HepG2 (cell line): ENCODE measurements around the gene NT5DC4. TPM values are rescaled to one million over a fixed set of nuclear protein-coding genes. Genes with fewer than 3 reads are reported as not detected.
A peak's percentile ranks its signal among the peaks of the same experiment; 100 is the strongest.

Experiments
- CERS6 ChIP-seq: sonication (generic); formaldehyde crosslinking; IDR thresholded peaks from 2 replicates; pipeline ENCODE4 v1.5.0; 2020; ENCODE audit warnings: missing genetic modification reagents
- DZIP1 ChIP-seq: sonication (generic); formaldehyde crosslinking; IDR thresholded peaks from 2 replicates; pipeline ENCODE4 v1.5.0; 2020; ENCODE audit warnings: mild to moderate bottlenecking, missing genetic modification reagents
- GATAD2A ChIP-seq: IDR thresholded peaks from 2 replicates; pipeline ENCODE4 v1.6.1; 2016
- HIVEP1 ChIP-seq: sonication (generic); formaldehyde crosslinking; IDR thresholded peaks from 2 replicates; pipeline ENCODE4 v1.4.0; 2020; ENCODE audit warnings: mild to moderate bottlenecking, missing genetic modification reagents
- HNF4A ChIP-seq: sonication (generic); formaldehyde crosslinking; IDR thresholded peaks from 2 replicates; pipeline ENCODE4 v1.4.0; 2020; ENCODE audit warnings: missing genetic modification reagents
- KDM6A ChIP-seq: IDR thresholded peaks from 2 replicates; pipeline ENCODE4 v1.6.1; 2016; ENCODE audit warnings: low read depth
- MED8 ChIP-seq: sonication (generic); formaldehyde crosslinking; IDR thresholded peaks from 2 replicates; pipeline ENCODE4 v1.8.1; 2023; ENCODE audit warnings: mild to moderate bottlenecking, missing genetic modification reagents; ENCODE audit not compliant: insufficient replicate concordance
- MTA1 ChIP-seq: sonication (generic); formaldehyde crosslinking; IDR thresholded peaks from 2 replicates; pipeline ENCODE4 v1.4.0; 2020; ENCODE audit warnings: missing genetic modification reagents, mild to moderate bottlenecking, borderline replicate concordance
- MXI1 ChIP-seq: IDR thresholded peaks from 3 replicates; pipeline ENCODE4 v1.6.1; 2012; ENCODE audit warnings: low read depth, low read length, inconsistent platforms, borderline replicate concordance
- NRL ChIP-seq: sonication (generic); formaldehyde crosslinking; IDR thresholded peaks from 2 replicates; pipeline ENCODE4 v1.5.0; 2020; ENCODE audit warnings: missing genetic modification reagents, mild to moderate bottlenecking, moderate library complexity, borderline replicate concordance
- PRPF4 ChIP-seq: fragments of 200-400 bp; formaldehyde crosslinking; IDR thresholded peaks from 2 replicates; pipeline ENCODE4 v1.6.1; 2016; ENCODE audit warnings: low read length, low read depth; ENCODE audit not compliant: poor library complexity, severe bottlenecking
- REPIN1 ChIP-seq: sonication (generic); formaldehyde crosslinking; IDR thresholded peaks from 2 replicates; pipeline ENCODE4 v1.8.0; 2022; ENCODE audit warnings: missing genetic modification reagents, low read depth, mild to moderate bottlenecking, borderline replicate concordance
- RERE ChIP-seq: IDR thresholded peaks from 2 replicates; pipeline ENCODE4 v1.6.1; 2016; ENCODE audit warnings: low read depth, missing genetic modification reagents, missing compliant biosample characterization
- TBP ChIP-seq: sonication (generic); formaldehyde crosslinking; IDR thresholded peaks from 2 replicates; pipeline ENCODE4 v1.5.0; 2020; ENCODE audit warnings: missing genetic modification reagents
- XBP1 ChIP-seq: sonication (generic); formaldehyde crosslinking; IDR thresholded peaks from 2 replicates; pipeline ENCODE4 v1.5.0; 2020; ENCODE audit warnings: missing genetic modification reagents
- YEATS4 ChIP-seq: sonication (generic); formaldehyde crosslinking; IDR thresholded peaks from 2 replicates; pipeline ENCODE4 v1.4.0; 2020; ENCODE audit warnings: missing genetic modification reagents, borderline replicate concordance
- ZC3H4 ChIP-seq: sonication (generic); formaldehyde crosslinking; IDR thresholded peaks from 2 replicates; pipeline ENCODE4 v1.4.0; 2020; ENCODE audit warnings: missing genetic modification reagents, borderline replicate concordance
- ZFP36L1 ChIP-seq: sonication (generic); formaldehyde crosslinking; IDR thresholded peaks from 2 replicates; pipeline ENCODE4 v1.8.0; 2022; ENCODE audit warnings: mild to moderate bottlenecking, missing genetic modification reagents, moderate library complexity
- ZNF256 ChIP-seq: sonication (generic); formaldehyde crosslinking; conservative IDR thresholded peaks from 2 replicates; pipeline ENCODE4 v1.4.0; 2020; ENCODE audit warnings: missing genetic modification reagents
- ZNF563 ChIP-seq: sonication (generic); formaldehyde crosslinking; IDR thresholded peaks from 2 replicates; pipeline ENCODE4 v1.8.0; 2022; ENCODE audit warnings: mild to moderate bottlenecking, moderate library complexity, missing genetic modification reagents
- polyA plus RNA-seq, 8 experiments: library from polyadenylated mRNA; depleted of rRNA in 3 of 8; stranded (reverse) in 7 of 8; unstranded in 1 of 8; fragments of >200 nt; fragmentation: Illumina TruSeq in 4 of 8; extraction: Trizol in 4 of 8; gene quantifications; 2 replicates each; pipeline versions ENCODE4 v1.2.1 to v1.2.3, GENCODE V29; 2011 to 2016; ENCODE audit warnings: low read depth in 4 of 8, missing spikeins in 1 of 8, mixed read lengths in 1 of 8; ENCODE audit not compliant: insufficient read depth in 1 of 8
- total RNA-seq, 5 experiments: library from RNA; depleted of rRNA; stranded (reverse); fragments of >200 nt; fragmentation: Illumina TruSeq; extraction: Trizol; gene quantifications; 2 replicates each; pipeline ENCODE4 v1.2.3, GENCODE V29; 2016; ENCODE audit warnings: low read depth in 1 of 5

Gene NT5DC4
- total and polyA plus RNA-seq, 2 of the 13 experiments (the other 11 are each of a cell fraction or from before 2014, with no cell fraction given), result 0.04 to 4.2 TPM

GRCh38 chr2:112764071-112765044 is 43.5 kb downstream of the NT5DC4 start, which contains the start of gene CKAP2L (continued):
- TF ChIP-seq YEATS4 (CRISPR knock-in tag) (peak; percentile 95), ZNF256 (no peak), ZC3H4 (CRISPR knock-in tag) (no peak), XBP1 (CRISPR knock-in tag) (0 out of 2 replicates have a peak, but pooled peaks have one; percentile 37), TBP (CRISPR knock-in tag) (no peak), KDM6A (no peak), ZNF563 (no peak), DZIP1 (no peak), REPIN1 (peak; percentile 99), MXI1 (peak; percentile 99), NRL (CRISPR knock-in tag) (peak; percentile 69; the same call in 1 of the 2 replicates), GATAD2A (CRISPR knock-in tag) (peak; percentile 42), PRPF4 (no peak), RERE (CRISPR knock-in tag) (no peak), MED8 (peak; percentile 29), CERS6 (CRISPR knock-in tag) (peak; percentile 73; the same call in 1 of the 2 replicates), HNF4A (0 out of 2 replicates have a peak, but pooled peaks have one; percentile 32), ZFP36L1 (CRISPR knock-in tag) (peak; percentile 100), MTA1 (CRISPR knock-in tag) (peak; percentile 58; the same call in 1 of the 2 replicates), HIVEP1 (CRISPR knock-in tag) (peak; percentile 69; the same call in 1 of the 2 replicates)
